ENCODE measurements around the gene FAM3D.
A peak's percentile ranks its signal among the peaks of the same experiment; 100 is the strongest.

Gene FAM3D

DNA sequence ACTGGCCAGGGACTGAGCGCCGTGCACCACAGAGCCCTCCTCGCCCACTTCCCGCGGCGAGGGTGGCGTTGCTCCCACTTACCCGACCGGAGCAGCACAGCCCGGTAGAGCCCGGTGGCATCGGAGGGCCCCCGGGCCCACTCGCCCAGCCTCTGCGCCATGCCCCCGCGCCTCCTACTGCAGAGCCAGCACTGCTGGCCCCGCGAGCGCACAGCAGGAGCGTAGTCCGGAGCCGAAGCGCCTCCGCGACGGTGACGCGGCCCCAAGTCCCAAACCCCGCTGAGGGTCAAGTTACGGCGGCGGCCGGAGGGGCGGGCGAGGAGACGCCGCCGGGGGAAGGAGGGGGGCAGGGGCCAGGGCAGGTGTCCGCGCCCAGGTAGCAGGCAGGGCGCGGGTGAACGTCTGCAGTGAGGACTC, 79.8 kb downstream of the FAM3D start:
- DNase-seq (ENCODE audit: low read depth), result no peak
- TF ChIP-seq, protein P1, sequence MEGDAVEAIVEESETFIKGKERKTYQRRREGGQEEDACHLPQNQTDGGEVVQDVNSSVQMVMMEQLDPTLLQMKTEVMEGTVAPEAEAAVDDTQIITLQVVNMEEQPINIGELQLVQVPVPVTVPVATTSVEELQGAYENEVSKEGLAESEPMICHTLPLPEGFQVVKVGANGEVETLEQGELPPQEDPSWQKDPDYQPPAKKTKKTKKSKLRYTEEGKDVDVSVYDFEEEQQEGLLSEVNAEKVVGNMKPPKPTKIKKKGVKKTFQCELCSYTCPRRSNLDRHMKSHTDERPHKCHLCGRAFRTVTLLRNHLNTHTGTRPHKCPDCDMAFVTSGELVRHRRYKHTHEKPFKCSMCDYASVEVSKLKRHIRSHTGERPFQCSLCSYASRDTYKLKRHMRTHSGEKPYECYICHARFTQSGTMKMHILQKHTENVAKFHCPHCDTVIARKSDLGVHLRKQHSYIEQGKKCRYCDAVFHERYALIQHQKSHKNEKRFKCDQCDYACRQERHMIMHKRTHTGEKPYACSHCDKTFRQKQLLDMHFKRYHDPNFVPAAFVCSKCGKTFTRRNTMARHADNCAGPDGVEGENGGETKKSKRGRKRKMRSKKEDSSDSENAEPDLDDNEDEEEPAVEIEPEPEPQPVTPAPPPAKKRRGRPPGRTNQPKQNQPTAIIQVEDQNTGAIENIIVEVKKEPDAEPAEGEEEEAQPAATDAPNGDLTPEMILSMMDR (IDR thresholded peaks at IDR 0.05; ENCODE audit: control insufficient read depth, extremely low read depth, insufficient read depth), result no peak
- no peak overlapping the region for H3K4me3 ChIP-seq (ENCODE audit: low read depth, low read length)

DNA sequence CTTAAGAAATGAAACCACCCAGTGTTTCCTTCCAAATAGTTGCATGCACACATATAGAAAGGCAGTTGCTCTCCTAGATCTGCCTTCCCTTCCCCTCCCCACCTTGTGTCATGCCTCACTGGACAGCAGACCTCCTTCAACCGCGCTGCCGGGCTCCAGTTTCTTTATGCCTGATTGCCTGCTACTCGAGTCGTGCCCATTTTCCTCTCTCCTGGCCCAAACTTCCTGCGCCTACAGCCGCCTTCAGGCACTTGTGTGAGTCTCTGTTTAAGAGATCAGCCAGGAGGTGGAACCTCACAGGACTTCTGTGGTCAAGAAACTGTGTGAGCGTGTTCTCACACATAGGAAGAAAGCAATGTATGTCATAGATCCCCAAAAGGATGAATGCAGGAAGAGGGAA, 80.6 kb downstream of the FAM3D start:
- TF ChIP-seq, protein P1 (IDR thresholded peaks at IDR 0.05; ENCODE audit: control insufficient read depth, extremely low read depth, insufficient read depth), result no peak
- no peak for DNase-seq (ENCODE audit: low read depth)
- H3K4me3 ChIP-seq (ENCODE audit: low read depth, low read length), result no peak overlapping the region

DNA sequence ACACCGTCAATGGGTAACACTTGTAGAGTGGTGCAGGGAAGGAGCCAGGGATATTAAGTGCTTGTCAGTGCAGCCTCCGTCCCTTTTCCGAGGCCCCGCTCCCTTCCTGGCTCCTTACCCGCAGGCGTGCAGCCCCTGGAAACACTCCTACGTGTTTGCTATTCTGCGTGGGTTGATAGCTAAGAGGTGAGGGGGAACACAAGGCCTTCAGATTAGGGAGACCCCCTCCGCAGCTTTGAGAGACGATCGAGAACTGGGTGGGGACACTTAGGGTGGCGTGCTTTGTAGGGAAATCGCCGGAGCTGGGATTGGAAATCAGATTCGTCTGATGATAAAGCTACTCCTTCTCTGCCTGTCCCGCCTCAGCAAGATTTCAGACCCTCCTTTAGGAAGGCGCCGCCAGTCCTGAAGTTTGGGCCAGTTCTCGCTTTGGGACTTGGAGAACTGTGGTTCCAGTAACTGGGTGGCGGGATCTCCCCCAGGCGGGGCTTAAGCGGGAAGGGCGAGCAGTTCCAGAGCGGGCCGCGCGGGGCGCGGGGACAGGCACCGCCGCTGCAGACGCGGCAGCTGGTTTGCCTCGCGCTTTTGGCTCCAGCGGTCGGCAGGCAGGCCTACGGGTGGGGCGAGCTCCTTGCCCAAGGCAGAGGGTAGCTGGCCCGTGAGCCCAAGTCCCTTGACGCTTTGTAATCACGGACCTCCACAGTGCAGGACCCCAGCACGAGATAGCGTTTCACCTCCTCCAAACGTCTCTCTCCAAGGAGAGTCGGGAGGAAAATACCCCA, 81.4 kb downstream of the FAM3D start:
- TF ChIP-seq, protein P1 (IDR thresholded peaks at IDR 0.05; ENCODE audit: control insufficient read depth, extremely low read depth, insufficient read depth), result peak; percentile 58
- H3K4me3 ChIP-seq (ENCODE audit: low read depth, low read length), result peak overlapping the region; percentile 56
- peak; percentile 13 for DNase-seq (ENCODE audit: low read depth)

- no peak for DNase-seq (ENCODE audit: low read depth)
- TF ChIP-seq, protein P1 (IDR thresholded peaks at IDR 0.05; ENCODE audit: control insufficient read depth, extremely low read depth, insufficient read depth), result no peak
- H3K4me3 ChIP-seq (ENCODE audit: low read depth, low read length), result peak overlapping the region; percentile 56
Observed at GRCh38 chr3:58584690-58585004, 81.9 kb downstream of the FAM3D start.
